ENCODE results near the gene PEF1. TPM values are rescaled to one million over a fixed set of nuclear protein-coding genes. Genes with fewer than 3 reads are reported as not detected.

The PEF1 gene
- total RNA-seq, 1 donor from 2014 or later, result 132 TPM

GRCh38 chr1:31671147-31671546 is 26.5 kb upstream of the PEF1 start:
- no peak for DNase-seq (ENCODE audit: low read depth in 2 of 2)

GRCh38 chr1:31670593-31670964 is 25.9 kb upstream of the PEF1 start:
- peak in 1 of 2 donors; percentile 25 for DNase-seq (ENCODE audit: low read depth in 2 of 2)

GRCh38 chr1:31669786-31670592 is 25.3 kb upstream of the PEF1 start:
- DNase-seq (ENCODE audit: low read depth in 2 of 2), result peak; percentile 25 to 55

GRCh38 chr1:31669433-31669785 is 24.7 kb upstream of the PEF1 start:
- DNase-seq (ENCODE audit: low read depth in 2 of 2), result no peak

- DNase-seq (ENCODE audit: low read depth in 2 of 2), result no peak
Measured at GRCh38 chr1:31668303-31668883, 23.7 kb upstream of the PEF1 start.

GRCh38 chr1:31667065-31667785 is 22.5 kb upstream of the PEF1 start:
- DNase-seq (ENCODE audit: low read depth in 2 of 2), result no peak

- peak in 1 of 2 donors; percentile 16 for DNase-seq (ENCODE audit: low read depth in 2 of 2)
Measured at GRCh38 chr1:31666263-31666963, 21.7 kb upstream of the PEF1 start.

GRCh38 chr1:31665234-31665878 is 20.7 kb upstream of the PEF1 start:
- DNase-seq (ENCODE audit: low read depth in 2 of 2), result no peak

GRCh38 chr1:31664528-31664927 is 19.9 kb upstream of the PEF1 start:
- DNase-seq (ENCODE audit: low read depth in 2 of 2), result no peak

GRCh38 chr1:31663622-31664452 is 19.2 kb upstream of the PEF1 start:
- DNase-seq (ENCODE audit: low read depth in 2 of 2), result peak; percentile 45 to 62

- DNase-seq (ENCODE audit: low read depth in 2 of 2), result no peak
Measured at GRCh38 chr1:31662463-31662862, 17.8 kb upstream of the PEF1 start.

GRCh38 chr1:31661856-31662255 is 17.2 kb upstream of the PEF1 start:
- no peak for DNase-seq (ENCODE audit: low read depth in 2 of 2)

- DNase-seq (ENCODE audit: low read depth in 2 of 2), result no peak
Measured at GRCh38 chr1:31660871-31661455, 16.3 kb upstream of the PEF1 start.

- no peak for DNase-seq (ENCODE audit: low read depth in 2 of 2)
Measured at GRCh38 chr1:31659889-31660288, 15.2 kb upstream of the PEF1 start.

- DNase-seq (ENCODE audit: low read depth in 2 of 2), result peak in 1 of 2 donors; percentile 31
Measured at GRCh38 chr1:31658721-31659120, 14.0 kb upstream of the PEF1 start.

GRCh38 chr1:31657972-31658510 is 13.4 kb upstream of the PEF1 start:
- DNase-seq (ENCODE audit: low read depth in 2 of 2), result no peak

- DNase-seq (ENCODE audit: low read depth in 2 of 2), result no peak
Measured at GRCh38 chr1:31657020-31657804, 12.5 kb upstream of the PEF1 start.

- DNase-seq (ENCODE audit: low read depth in 2 of 2), result no peak
Measured at GRCh38 chr1:31655756-31656155, 11.1 kb upstream of the PEF1 start.

GRCh38 chr1:31655104-31655503 is 10.4 kb upstream of the PEF1 start:
- DNase-seq (ENCODE audit: low read depth in 2 of 2), result no peak

Data from lung microvascular endothelial cell (primary cell).